ENCODE data around the gene DLK1.

Gene DLK1

GRCh38 chr14:100762089-100762515, 35.4 kb downstream of the DLK1 start:
- DNase-seq (ENCODE audit: low read depth) = peak; percentile 72

- peak; percentile 19 for DNase-seq (ENCODE audit: low read depth)
Measured at GRCh38 chr14:100762901-100763300, 36.2 kb downstream of the DLK1 start.

- no peak for DNase-seq (ENCODE audit: low read depth)
Measured at GRCh38 chr14:100764471-100765115, 37.9 kb downstream of the DLK1 start.

GRCh38 chr14:100765296-100765695, 38.6 kb downstream of the DLK1 start:
- no peak for DNase-seq (ENCODE audit: low read depth)

GRCh38 chr14:100765991-100766390, 39.3 kb downstream of the DLK1 start:
- DNase-seq (ENCODE audit: low read depth) = no peak

- DNase-seq (ENCODE audit: low read depth) = no peak
Measured at GRCh38 chr14:100767003-100767787, 40.5 kb downstream of the DLK1 start.

GRCh38 chr14:100767788-100768536, 41.3 kb downstream of the DLK1 start:
- no peak for DNase-seq (ENCODE audit: low read depth)

GRCh38 chr14:100769035-100769939, 42.6 kb downstream of the DLK1 start:
- DNase-seq (ENCODE audit: low read depth) = no peak

GRCh38 chr14:100770046-100770445, 43.4 kb downstream of the DLK1 start:
- no peak for DNase-seq (ENCODE audit: low read depth)

GRCh38 chr14:100770605-100771120, 44.0 kb downstream of the DLK1 start:
- no peak for DNase-seq (ENCODE audit: low read depth)

GRCh38 chr14:100771121-100771800, 44.6 kb downstream of the DLK1 start:
- no peak for DNase-seq (ENCODE audit: low read depth)

GRCh38 chr14:100772607-100773165, 46.0 kb downstream of the DLK1 start:
- no peak for DNase-seq (ENCODE audit: low read depth)

- no peak for DNase-seq (ENCODE audit: low read depth)
Measured at GRCh38 chr14:100773331-100774163, 46.9 kb downstream of the DLK1 start.

- no peak for DNase-seq (ENCODE audit: low read depth)
Measured at GRCh38 chr14:100774164-100774537, 47.5 kb downstream of the DLK1 start.

GRCh38 chr14:100775351-100775830, 48.7 kb downstream of the DLK1 start:
- DNase-seq (ENCODE audit: low read depth) = no peak

GRCh38 chr14:100775831-100776591, 49.3 kb downstream of the DLK1 start:
- no peak for DNase-seq (ENCODE audit: low read depth)

- DNase-seq (ENCODE audit: low read depth) = no peak
Measured at GRCh38 chr14:100776681-100777365, 50.1 kb downstream of the DLK1 start.

- DNase-seq (ENCODE audit: low read depth) = no peak
Measured at GRCh38 chr14:100777366-100777817, 50.7 kb downstream of the DLK1 start.
